Stromal cell of bone marrow (primary cell): Measurements from ENCODE around the gene PRKCE.

ENCODE experiments used
- DNase-seq: peaks from one replicate; pipeline ENCODE4 v3.0.0-alpha.2; 2012; ENCODE audit warnings: low read depth

The PRKCE gene

GRCh38 chr2:46118656-46119371 lies 467.3 kb downstream of the PRKCE start:
- DNase-seq: peak; percentile 42

DNA sequence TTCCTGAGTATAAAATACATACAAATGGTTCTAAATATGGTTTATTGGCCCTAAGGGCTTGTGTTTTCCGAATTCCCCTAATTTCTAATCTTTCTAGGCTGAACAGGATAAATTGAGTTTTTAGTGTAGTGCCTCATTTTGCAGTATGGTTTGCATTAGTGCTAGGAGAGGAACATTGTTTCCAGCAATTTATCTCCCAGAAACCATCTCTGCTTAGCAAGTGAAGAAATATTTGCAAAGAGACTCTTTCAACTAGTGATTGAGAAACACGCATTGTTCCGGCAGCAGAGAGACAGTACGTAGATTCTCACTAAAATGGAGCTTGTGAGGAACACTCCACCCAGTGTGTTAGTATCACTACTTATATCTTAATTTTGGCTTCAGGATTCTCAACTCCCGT lies 468.0 kb downstream of the PRKCE start:
- DNase-seq: no peak

GRCh38 chr2:46120792-46121555 lies 469.5 kb downstream of the PRKCE start:
- DNase-seq: no peak

- no peak for DNase-seq
Measured at GRCh38 chr2:46122318-46122976, 471.0 kb downstream of the PRKCE start.

- DNase-seq: no peak
Measured at GRCh38 chr2:46123013-46123412, 471.5 kb downstream of the PRKCE start.

DNA sequence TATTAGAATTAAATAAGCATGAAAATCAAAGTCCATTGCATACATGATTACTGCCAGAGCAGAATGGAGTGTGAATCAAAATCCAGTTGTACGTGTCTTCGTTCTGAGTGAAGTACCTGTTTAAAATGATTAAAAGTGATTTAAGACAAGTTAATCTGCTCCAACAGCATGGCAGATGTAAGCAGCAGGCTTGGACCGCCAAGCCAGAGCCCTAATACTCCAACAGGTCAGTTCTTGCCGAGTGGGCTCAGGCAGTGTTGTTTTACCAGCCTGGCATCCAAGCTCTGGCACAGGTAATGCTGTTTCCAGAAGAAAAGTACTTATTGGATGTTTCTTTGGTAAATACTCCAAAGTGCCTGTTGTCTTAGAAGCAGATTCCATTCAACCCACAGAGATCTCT lies 474.3 kb downstream of the PRKCE start:
- DNase-seq: no peak

DNA sequence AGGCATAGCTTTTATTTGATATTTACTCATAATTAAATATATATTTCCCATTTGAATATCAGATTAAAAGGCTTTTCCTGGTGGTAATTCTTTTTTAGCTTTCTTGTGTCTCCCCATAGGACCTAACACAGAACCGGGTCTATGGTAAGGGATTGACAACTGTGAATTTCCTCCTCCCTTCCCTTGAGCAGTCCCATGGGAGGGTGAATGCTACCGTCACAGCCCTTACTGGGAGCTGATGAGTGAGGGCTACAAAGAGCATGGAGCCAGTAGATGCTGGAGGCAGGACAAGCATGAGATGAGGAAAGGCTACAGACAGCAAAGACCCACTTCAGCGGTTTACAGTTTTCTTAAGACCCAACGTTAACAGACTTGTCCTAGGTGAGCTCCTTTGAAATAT lies 475.1 kb downstream of the PRKCE start:
- no peak for DNase-seq

DNA sequence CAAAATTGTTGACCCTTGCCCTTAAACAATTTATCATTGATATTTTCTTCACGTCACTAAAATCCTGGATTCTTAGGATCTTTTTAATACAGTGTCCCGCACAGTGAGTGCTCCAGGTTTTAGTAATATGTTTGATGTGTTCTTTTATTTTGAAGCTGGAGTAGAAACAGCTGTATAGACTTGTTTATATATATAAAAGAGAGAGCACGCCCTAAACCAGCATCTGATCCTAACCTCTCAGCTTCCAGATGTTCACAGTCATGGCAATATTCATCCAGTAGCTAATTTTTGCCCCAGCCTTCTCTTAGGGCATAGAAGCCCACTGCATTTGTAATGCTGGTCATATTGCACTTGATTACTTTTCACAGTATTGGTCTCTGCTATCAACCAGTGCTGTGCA lies 475.7 kb downstream of the PRKCE start:
- no peak for DNase-seq

DNA sequence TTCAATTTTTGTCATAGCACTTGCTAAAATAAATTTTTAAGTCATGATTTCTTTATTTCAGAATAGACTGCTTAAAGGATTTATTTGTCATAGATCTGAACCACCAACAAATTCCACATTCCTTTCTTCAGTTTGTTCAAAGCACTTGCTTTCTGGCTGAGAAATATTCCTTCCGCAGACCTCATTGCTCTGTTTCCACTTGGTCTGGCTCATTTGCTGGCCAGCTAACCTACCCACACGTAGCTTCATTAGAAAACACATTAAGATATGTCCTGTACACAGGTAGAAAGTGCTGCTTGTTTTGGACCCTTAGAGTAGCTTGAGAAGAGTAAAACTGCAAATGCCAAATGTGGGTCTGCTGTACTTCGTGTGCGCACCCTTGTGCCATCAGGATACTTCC lies 479.0 kb downstream of the PRKCE start:
- no peak for DNase-seq

DNA sequence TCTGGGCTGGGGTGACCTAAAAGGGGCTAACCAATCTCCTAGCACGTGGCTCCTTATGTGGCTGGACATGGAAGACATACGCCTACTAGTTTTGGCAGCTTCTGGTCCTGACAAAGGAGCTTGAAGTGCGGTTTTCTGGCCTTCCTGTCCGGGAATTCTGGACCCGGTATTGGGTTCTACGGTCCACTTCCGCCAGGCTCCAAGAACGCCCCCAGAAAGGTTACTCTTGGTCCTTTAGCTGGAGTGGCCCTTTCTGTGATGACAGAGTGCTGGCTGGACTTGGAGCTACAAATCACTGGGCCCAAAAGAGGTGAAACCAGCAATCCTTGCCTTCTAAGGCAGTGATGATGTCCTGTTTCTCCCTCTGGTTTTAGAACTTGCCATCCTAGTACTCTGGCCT lies 481.5 kb downstream of the PRKCE start:
- DNase-seq: no peak

- DNase-seq: peak; percentile 33
Measured at GRCh38 chr2:46134531-46135227, 483.2 kb downstream of the PRKCE start.

DNA sequence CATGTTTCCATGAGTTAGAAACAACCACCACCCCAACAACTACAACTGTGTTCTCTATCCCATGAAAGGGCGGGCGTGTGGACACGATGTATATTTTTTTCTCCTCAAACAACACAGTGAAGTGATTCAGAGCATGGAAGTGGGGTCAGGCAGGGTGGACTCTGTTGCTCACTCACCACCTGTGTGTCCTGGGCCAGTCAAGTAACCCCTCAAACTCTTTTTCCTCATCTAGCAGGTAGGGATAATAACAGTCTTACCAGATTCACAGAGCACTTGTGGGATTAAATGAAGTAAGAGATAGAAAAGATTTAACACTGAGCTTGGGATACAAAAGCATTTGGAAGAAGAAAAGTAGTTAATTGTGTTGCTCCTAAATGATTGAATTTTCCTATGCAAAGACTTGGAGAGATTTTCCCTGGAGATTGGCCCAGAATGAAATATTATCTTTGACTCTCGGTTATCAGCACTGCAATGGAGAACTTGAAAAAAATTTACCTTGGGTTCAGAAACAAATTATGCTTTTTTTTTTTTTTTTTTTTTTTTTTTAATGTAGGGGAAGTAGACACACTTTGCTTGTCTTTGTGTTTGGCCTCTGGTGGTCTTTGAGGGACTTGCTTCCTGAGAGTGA lies 483.9 kb downstream of the PRKCE start:
- DNase-seq: no peak

GRCh38 chr2:46135958-46136357 lies 484.5 kb downstream of the PRKCE start:
- DNase-seq: no peak

DNA sequence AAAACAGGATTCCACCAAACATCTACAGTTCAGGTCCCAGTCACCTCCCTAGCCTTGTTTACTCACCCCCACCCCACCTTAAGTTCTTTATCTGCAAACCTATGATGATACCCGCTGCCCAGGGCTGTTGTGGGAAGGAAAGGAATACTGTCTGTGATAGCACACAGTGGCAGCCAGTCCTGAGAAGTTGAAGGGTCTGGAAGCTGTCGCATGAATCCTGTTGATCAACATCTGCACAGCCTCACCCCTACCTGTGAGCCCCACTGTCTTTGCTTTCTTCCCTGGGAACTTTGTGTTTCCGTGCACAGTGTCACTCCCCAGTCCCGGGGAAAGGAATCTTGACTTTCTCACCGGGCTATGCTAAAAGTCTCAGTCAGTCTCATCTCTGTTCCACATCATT lies 485.0 kb downstream of the PRKCE start:
- DNase-seq: no peak

GRCh38 chr2:46136953-46137352 lies 485.5 kb downstream of the PRKCE start:
- no peak for DNase-seq

DNA sequence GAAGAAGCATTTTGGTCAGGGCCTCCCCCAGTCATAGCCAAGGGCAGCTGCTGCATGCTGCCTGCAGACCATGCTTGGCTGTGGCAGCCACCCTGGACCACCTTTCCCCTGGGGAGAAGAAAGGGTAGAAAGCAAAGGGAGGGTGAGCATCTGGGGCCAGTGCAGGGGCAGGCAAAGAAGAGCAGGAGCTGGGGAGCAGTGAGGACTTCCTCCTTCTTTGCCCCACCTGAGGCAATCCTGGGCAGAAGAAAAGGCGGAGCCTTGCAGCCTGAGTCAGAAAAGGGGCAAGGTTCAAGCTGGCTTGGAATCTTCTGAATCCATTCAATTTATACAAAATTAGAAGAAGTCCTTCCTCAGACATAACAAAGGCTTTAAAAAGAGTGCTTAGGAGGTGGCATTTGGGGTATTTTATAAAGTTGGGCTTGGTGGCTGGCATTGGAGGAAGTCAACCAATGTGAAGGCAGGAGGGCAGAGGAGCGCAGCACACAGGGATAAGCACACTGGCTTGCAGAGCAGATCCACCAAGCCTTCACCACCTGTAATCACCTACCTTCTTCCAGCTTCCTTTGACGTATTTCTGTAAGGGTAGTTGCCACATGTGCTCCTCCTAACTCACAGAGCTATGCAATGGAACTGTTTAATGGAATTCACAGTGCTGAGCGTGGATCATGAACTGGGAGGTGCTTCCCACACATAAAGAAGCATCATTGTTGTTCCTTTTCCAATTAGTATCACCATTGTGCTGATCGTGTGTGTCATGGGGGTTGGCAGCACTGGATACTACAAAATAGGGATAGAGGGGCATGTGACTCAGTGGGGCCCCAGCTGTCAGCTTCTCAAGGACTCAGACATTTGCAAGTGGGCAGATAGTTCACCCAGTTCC lies 491.3 kb downstream of the PRKCE start:
- no peak for DNase-seq

DNA sequence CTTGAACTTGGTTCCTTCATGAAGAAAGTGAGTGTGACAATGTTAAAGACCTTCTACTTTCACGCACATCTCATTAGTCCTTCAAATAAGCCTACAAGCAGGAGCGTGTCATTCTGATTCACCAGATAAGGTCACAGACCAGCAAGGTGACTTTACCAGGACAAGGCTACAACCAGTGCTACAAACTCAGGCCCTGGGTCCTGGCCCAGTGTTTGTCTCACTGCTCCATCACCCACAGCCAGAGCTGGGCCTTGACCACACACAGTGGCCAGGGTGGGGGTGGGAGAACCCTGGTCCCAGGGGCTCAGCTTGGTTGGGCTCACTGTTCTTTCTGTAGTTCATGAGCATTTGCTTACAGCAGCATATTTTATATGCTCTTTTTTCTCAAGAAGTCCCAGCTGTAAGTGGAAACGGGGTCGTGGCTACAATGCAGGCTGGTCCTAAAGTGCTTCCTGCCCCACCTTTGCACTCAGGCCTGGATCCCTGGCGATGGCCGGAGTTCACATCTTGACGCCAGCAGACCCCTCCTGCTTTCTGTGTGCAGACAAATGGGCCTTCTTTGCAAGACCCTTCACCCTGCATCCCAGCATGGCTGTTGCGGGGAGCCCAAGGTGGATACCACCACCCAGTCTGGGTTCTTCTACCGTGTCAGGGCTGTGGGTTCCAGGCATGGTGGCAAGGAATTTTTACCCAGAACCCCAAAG lies 492.1 kb downstream of the PRKCE start:
- no peak for DNase-seq

DNA sequence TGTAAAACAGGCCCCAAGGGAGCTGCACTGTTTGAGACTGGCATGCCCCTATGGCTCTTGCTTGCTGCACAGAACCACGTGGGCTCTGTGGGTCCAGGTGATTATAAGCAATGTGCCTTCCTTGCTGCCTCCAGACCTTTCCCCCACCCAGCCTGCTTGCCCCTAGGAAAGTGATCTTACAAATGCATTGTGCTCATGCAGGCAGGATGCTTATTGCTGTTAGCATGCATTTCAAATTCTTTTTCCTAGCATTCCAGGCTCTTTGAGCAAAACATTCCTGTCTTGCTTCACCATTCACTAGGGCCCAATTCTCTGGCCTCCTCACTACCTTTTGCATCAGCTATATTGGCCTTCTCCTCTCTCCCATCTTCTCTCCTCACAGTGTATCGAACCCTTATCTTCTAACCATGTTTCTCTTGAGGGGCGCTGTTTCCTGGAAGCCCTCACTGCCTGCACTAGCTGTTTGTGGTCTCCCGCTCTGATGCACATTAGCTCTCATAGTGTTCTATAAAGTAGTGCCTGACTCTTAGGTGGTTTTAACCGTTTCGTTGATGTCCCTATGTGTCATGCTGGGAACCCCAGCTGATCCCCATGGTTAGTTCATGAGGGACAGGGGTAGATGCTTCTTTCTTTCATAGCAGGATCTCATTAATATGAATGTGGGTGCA lies 492.8 kb downstream of the PRKCE start:
- DNase-seq: no peak

GRCh38 chr2:46145017-46145416 lies 493.5 kb downstream of the PRKCE start:
- no peak for DNase-seq

DNA sequence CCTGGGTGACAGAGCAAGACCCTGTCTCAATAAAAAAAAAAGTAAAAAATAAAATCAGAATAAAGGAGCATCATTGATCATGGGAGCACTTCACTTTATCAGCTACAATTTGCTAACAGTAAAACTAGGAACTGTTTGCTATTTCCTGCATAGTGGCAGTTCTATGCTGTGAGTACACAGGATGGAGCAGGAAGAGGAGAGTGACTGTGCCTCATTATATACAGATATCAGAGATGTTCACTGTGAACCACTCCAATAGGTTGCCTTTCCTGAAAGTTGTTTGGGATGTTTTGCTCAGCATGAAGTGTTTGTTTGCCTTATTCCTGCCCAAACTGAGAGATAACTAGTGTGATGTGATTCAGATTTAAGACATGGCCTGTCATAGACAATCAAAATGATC lies 494.4 kb downstream of the PRKCE start:
- DNase-seq: no peak
